GM21529 (cell line): ENCODE results near the gene LIPT1.
A peak's percentile ranks its signal among the peaks of the same experiment; 100 is the strongest.
"Not testable (repeated sequence)": the region's sequence is repeated elsewhere in the genome, so short reads cannot be mapped to it uniquely, and the experiment has no call there.

Source experiments
- ATAC-seq: cut with Tn5 transposase; IDR thresholded peaks from one replicate; pipeline ENCODE4 v1.9.1; 2021; ENCODE audit not compliant: unreplicated experiment

LIPT1 gene

GRCh38 chr2:99171377-99172140 lies 16.8 kb downstream of the LIPT1 start:
- no peak for ATAC-seq

GRCh38 chr2:99180755-99181623 lies 26.2 kb downstream of the LIPT1 start, which contains the start of the genes MITD1 and MRPL30:
MITD1 (minus strand) TSS chr2:99181058; CDS start chr2:99180981, 77 bp downstream.
MRPL30 (plus strand) TSS chr2:99181184; CDS start chr2:99186204, 5,020 bp downstream.
- peak; percentile 95 for ATAC-seq

GRCh38 chr2:99181624-99182000 lies 26.8 kb downstream of the LIPT1 start:
- ATAC-seq, result no peak

GRCh38 chr2:99183025-99183424 lies 28.3 kb downstream of the LIPT1 start:
- ATAC-seq, result no peak

- ATAC-seq, result no peak
Measured at GRCh38 chr2:99184811-99185210, 30.0 kb downstream of the LIPT1 start.

GRCh38 chr2:99187011-99187410 lies 32.2 kb downstream of the LIPT1 start:
- no peak for ATAC-seq

- ATAC-seq, result no peak
Measured at GRCh38 chr2:99188357-99188756, 33.6 kb downstream of the LIPT1 start.

GRCh38 chr2:99190548-99190947 lies 35.8 kb downstream of the LIPT1 start:
- ATAC-seq, result no peak

- not testable (repeated sequence) for ATAC-seq
Measured at GRCh38 chr2:99192364-99192763, 37.6 kb downstream of the LIPT1 start.

GRCh38 chr2:99198103-99198841 lies 43.5 kb downstream of the LIPT1 start:
- ATAC-seq, result no peak

- no peak for ATAC-seq
Measured at GRCh38 chr2:99200076-99200800, 45.5 kb downstream of the LIPT1 start.

- no peak for ATAC-seq
Measured at GRCh38 chr2:99201959-99202678, 47.4 kb downstream of the LIPT1 start.

- ATAC-seq, result no peak
Measured at GRCh38 chr2:99205491-99205890, 50.7 kb downstream of the LIPT1 start.
